Measurements from ENCODE around the gene AGPAT1. TPM values are rescaled to one million over a fixed set of nuclear protein-coding genes. Genes with fewer than 3 reads are reported as not detected.

Gene AGPAT1
- polyA plus RNA-seq, 1 donor (not counting 4 experiments of a cell fraction or from before 2014, with no cell fraction given) = 46.4 TPM

DNA sequence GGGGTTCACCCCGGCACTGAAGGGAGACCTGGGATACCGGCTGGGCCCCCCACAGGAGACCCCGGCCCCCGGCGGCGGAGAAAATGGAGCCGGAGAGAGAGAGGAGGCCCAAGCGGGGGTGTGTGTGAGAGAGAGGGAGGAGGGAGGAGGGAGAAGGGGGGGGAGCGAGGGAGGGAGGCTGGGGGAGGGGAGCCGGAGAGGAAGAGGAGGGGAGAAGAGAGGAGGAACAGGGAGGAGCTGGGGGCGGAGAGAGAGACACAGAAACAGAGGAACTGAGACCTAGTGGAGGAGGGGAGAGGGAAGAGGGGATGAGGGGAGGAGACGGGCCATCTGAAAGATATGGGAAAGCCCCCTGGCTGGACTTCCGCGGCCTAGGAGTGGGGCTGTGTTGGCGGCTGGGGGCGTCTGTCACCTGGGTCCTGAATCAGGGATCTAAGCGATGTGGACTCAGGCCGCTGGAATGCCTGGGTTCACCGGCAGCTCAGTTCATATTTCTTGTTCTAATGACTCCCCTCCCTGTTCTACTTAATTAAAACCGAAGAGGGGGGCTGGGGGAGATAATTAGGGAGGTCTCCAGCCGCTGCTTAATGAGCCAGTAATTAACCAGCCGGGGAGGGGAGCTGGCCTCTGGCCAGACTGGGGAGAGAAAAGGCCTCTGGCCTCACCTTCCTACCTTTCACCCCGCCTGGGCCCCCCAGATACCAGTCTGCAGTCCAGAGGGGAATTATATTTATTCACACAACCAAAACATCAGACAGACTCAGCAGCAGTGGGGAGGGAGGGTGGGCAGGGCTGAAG is 14.4 kb upstream of the AGPAT1 start, which contains the start of gene PBX2:
TSS of gene PBX2 (minus strand) at position 149 of the 798 bp plus-strand sequence. CDS start 287 bp downstream, outside the sequence.
- Histone ChIP-seq H3K9ac (ENCODE audit: control insufficient read depth, extremely low read depth, insufficient read depth, low read length) (peak within 1 kb of the TSS; percentile 81), H3K27ac (ENCODE audit: control insufficient read depth, insufficient read depth, low read length) (peak within 1 kb of the TSS; percentile 84), H3K79me2 (ENCODE audit: control insufficient read depth, insufficient read depth, low read length) (peaks cover 12% of the 10 kb centered on the region), H2AFZ (ENCODE audit: control insufficient read depth, low read length) (peak within 1 kb of the TSS; percentile 63), H3K4me3 (ENCODE audit: control insufficient read depth in 2 of 3, extremely low read depth in 1 of 3, insufficient read depth in 2 of 3, low read depth in 1 of 3, low read length in 3 of 3) (peak within 1 kb of the TSS; percentile 73 to 85 (median 83)), H3K4me1 (ENCODE audit: control insufficient read depth, extremely low read depth, insufficient read depth, low read length) (peaks cover 26% of the 10 kb centered on the region), H3K9me1 (ENCODE audit: control insufficient read depth, extremely low read depth, insufficient read depth, low read length) (no peaks in the 10 kb centered on the region), H3K27me3 (ENCODE audit: control insufficient read depth, extremely low read depth, insufficient read depth, low read length) (no peaks in the 10 kb centered on the region), H3K36me3 (ENCODE audit: control insufficient read depth in 2 of 2, extremely low read depth in 1 of 2, insufficient read depth in 2 of 2, low read length in 2 of 2) (peaks cover 9 to 12% of the 10 kb centered on the region in 2 experiments), H3K4me2 (ENCODE audit: control insufficient read depth, extremely low read depth, insufficient read depth, low read depth, low read length) (peak within 1 kb of the TSS; percentile 97), H4K20me1 (ENCODE audit: control insufficient read depth, extremely low read depth, insufficient read depth, low read length) (no peaks in the 10 kb centered on the region), H3K9me3 (ENCODE audit: control insufficient read depth, low read depth, low read length) (no peaks in the 10 kb centered on the region)
- TF ChIP-seq EZH2 (IDR thresholded peaks at IDR 0.05; ENCODE audit: low read length) (no peak), CTCF (optimal IDR thresholded peaks at IDR 0.05 in 1 of 3, IDR thresholded peaks at IDR 0.05 in 1 of 3, conservative IDR thresholded peaks at IDR 0.05 in 1 of 3; ENCODE audit: extremely low read depth in 1 of 3, insufficient read depth in 2 of 3, low read length in 3 of 3) (no peak)
- DNase-seq (ENCODE audit: low read depth, low spot score) (peak; percentile 78), FAIRE-seq (peak; percentile 29)
- dilution Hi-C loops (cut with MboI; ENCODE audit: extremely low pct_ligation_motif_present, low sequenced_read_pairs) = no loop called here

DNA sequence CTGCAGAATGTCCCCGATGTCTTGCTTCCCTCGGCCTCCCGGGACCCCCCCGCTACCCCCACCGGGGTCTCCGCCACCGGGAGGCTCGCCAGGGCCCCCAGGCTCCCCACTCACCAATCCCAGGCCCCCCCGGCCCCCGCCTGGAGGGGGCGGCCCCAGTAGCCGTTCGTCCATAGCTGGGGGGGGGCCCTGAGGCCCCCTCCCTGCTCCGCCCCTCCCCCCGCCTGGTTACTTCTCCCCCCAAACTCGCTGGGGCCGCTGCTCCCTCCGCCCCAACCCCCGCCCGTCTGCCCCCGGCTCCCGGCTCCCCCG is 13.8 kb upstream of the AGPAT1 start:
- peak overlapping the region; percentile 67 for H3K27ac ChIP-seq (ENCODE audit: control insufficient read depth, insufficient read depth, low read length)
- FAIRE-seq (no peak), DNase-seq (ENCODE audit: low read depth, low spot score) (no peak)
- peak overlapping the region; percentile 73 to 85 (median 83) for H3K4me3 ChIP-seq (ENCODE audit: control insufficient read depth in 2 of 3, extremely low read depth in 1 of 3, insufficient read depth in 2 of 3, low read depth in 1 of 3, low read length in 3 of 3)
- TF ChIP-seq EZH2 (IDR thresholded peaks at IDR 0.05; ENCODE audit: low read length) = no peak
- TF ChIP-seq CTCF (optimal IDR thresholded peaks at IDR 0.05 in 1 of 3, IDR thresholded peaks at IDR 0.05 in 1 of 3, conservative IDR thresholded peaks at IDR 0.05 in 1 of 3; ENCODE audit: extremely low read depth in 1 of 3, insufficient read depth in 2 of 3, low read length in 3 of 3) = no peak
- H3K4me1 ChIP-seq (ENCODE audit: control insufficient read depth, extremely low read depth, insufficient read depth, low read length) = peaks cover 21% of the 10 kb centered on the region
- peak overlapping the region; percentile 97 for H3K4me2 ChIP-seq (ENCODE audit: control insufficient read depth, extremely low read depth, insufficient read depth, low read depth, low read length)
- peaks cover 9 to 12% of the 10 kb centered on the region in 2 experiments for H3K36me3 ChIP-seq (ENCODE audit: control insufficient read depth in 2 of 2, extremely low read depth in 1 of 2, insufficient read depth in 2 of 2, low read length in 2 of 2)
- H3K27me3 ChIP-seq (ENCODE audit: control insufficient read depth, extremely low read depth, insufficient read depth, low read length) = no peaks in the 10 kb centered on the region
- dilution Hi-C loops (cut with MboI; ENCODE audit: extremely low pct_ligation_motif_present, low sequenced_read_pairs) = no loop called here
- peaks cover 12% of the 10 kb centered on the region for H3K79me2 ChIP-seq (ENCODE audit: control insufficient read depth, insufficient read depth, low read length)
- H4K20me1 ChIP-seq (ENCODE audit: control insufficient read depth, extremely low read depth, insufficient read depth, low read length) = no peaks in the 10 kb centered on the region
- no peak overlapping the region for H2AFZ ChIP-seq (ENCODE audit: control insufficient read depth, low read length)
- H3K9me1 ChIP-seq (ENCODE audit: control insufficient read depth, extremely low read depth, insufficient read depth, low read length) = no peaks in the 10 kb centered on the region
- H3K9ac ChIP-seq (ENCODE audit: control insufficient read depth, extremely low read depth, insufficient read depth, low read length) = peak overlapping the region; percentile 81
- H3K9me3 ChIP-seq (ENCODE audit: control insufficient read depth, low read depth, low read length) = no peaks in the 10 kb centered on the region

All from keratinocyte (primary cell).